ENCODE measurements around the gene CFAP73.

Gene CFAP73

DNA sequence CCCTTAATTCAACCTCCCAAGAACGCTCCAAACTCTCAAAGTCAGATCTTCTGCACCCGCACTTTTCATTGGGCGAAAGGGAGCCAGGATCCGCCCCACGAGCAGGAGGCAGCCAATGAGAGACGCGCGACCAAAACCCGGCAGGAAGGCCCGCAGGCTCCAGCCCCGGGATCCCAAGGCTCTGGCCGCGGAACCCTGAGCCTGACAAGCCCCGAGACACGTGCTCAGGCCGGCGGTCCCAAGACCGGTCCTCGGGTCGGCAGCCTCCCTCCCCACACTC, 35.3 kb downstream of the CFAP73 start:
- H3K4me2 ChIP-seq: peak overlapping the region; percentile 84
- peak overlapping the region; percentile 98 for H3K9ac ChIP-seq
- H3K4me3 ChIP-seq: peak overlapping the region; percentile 89
- peaks cover 46% of the 10 kb centered on the region for H3K4me1 ChIP-seq
- H3K9me3 ChIP-seq: no peaks in the 10 kb centered on the region
- H3K27ac ChIP-seq: peak overlapping the region; percentile 99
- H3K27me3 ChIP-seq: no peaks in the 10 kb centered on the region
- peaks cover 66% of the 10 kb centered on the region for H3K36me3 ChIP-seq
- TF ChIP-seq Cebpa-rat (IDR thresholded peaks at IDR 0.05): no peak
- peaks cover 76% of the 10 kb centered on the region for H4K20me1 ChIP-seq

GRCh38 chr12:113185180-113186032, 35.9 kb downstream of the CFAP73 start, which contains the start of the genes DDX54 and RITA1:
Gene DDX54, minus strand, starts transcription at chr12:113185478. Its CDS starts 27 bp downstream, at chr12:113185451.
Gene RITA1, plus strand, starts transcription at chr12:113185721. Its CDS starts 1,026 bp downstream, at chr12:113186747.
- Histone ChIP-seq H3K9me3 (no peaks in the 10 kb centered on the region), H4K20me1 (peaks cover 76% of the 10 kb centered on the region), H3K4me1 (peaks cover 46% of the 10 kb centered on the region), H3K27ac (peak within 1 kb of the TSS; percentile 99), H3K36me3 (peaks cover 66% of the 10 kb centered on the region), H3K4me2 (peak within 1 kb of the TSS; percentile 84), H3K27me3 (no peaks in the 10 kb centered on the region), H3K9ac (peak within 1 kb of the TSS; percentile 98), H3K4me3 (peak within 1 kb of the TSS; percentile 89)
- TF ChIP-seq Cebpa-rat (IDR thresholded peaks at IDR 0.05): no peak

DNA sequence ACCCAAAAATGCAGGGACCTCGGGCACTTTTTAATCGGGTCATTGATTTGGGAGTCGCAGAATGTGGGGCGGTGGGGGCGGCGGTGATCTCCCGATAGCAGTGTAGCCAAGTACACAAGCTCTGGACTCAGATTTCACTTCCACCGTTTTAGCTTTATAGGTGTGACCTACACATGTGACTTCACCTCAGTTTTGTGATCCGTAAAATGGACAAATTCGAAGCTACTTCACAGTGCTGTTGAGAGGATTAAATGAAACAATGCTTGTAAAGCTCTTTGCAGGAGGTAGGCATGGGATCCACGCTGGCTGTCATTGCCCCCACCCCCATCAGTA, 36.5 kb downstream of the CFAP73 start:
- no peak for TF ChIP-seq Cebpa-rat (IDR thresholded peaks at IDR 0.05)
- H4K20me1 ChIP-seq: peaks cover 76% of the 10 kb centered on the region

GRCh38 chr12:113186666-113187325, 37.3 kb downstream of the CFAP73 start:
- H3K27me3 ChIP-seq: no peaks in the 10 kb centered on the region
- H3K4me2 ChIP-seq: peak overlapping the region; percentile 84
- H3K9ac ChIP-seq: peak overlapping the region; percentile 98
- TF ChIP-seq Cebpa-rat (IDR thresholded peaks at IDR 0.05): no peak
- no peak overlapping the region for H3K27ac ChIP-seq
- H4K20me1 ChIP-seq: peaks cover 78% of the 10 kb centered on the region
- no peaks in the 10 kb centered on the region for H3K9me3 ChIP-seq
- H3K4me1 ChIP-seq: peaks cover 46% of the 10 kb centered on the region
- H3K36me3 ChIP-seq: peaks cover 67% of the 10 kb centered on the region
- peak overlapping the region; percentile 89 for H3K4me3 ChIP-seq

More for the DNA sequence above, 36.5 kb downstream of the CFAP73 start:
- Histone ChIP-seq H3K9me3 (no peaks in the 10 kb centered on the region), H3K4me3 (peak overlapping the region; percentile 89), H3K27ac (peak overlapping the region; percentile 99), H3K4me2 (peak overlapping the region; percentile 84), H3K36me3 (peaks cover 66% of the 10 kb centered on the region), H3K27me3 (no peaks in the 10 kb centered on the region), H3K4me1 (peaks cover 46% of the 10 kb centered on the region), H3K9ac (peak overlapping the region; percentile 98)

DNA sequence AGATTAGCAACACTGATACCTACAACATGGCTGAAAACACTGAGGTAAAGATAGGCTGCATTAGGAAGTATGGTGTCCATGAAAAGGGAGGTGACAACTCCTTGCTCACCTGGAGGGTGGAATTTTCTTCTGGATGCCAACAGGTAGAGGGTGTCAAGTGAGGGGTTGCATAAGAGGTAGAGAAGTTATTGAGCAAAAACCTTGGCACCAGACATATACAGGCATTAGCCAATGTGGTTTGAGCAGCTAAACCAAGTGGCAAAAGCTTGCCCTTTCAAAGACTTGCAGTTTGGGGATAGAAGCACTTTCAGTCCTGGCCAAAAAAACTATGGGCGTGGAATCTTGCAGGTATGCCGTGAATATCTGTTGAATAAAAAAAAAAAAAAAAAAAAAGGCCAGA, 39.8 kb downstream of the CFAP73 start:
- H3K9ac ChIP-seq: no peak overlapping the region
- no peak for TF ChIP-seq Cebpa-rat (IDR thresholded peaks at IDR 0.05)
- no peaks in the 10 kb centered on the region for H3K9me3 ChIP-seq
- peaks cover 36% of the 10 kb centered on the region for H3K4me1 ChIP-seq
- H3K4me2 ChIP-seq: no peak overlapping the region
- peaks cover 60% of the 10 kb centered on the region for H3K36me3 ChIP-seq
- no peak overlapping the region for H3K27ac ChIP-seq
- H4K20me1 ChIP-seq: peaks cover 67% of the 10 kb centered on the region
- no peaks in the 10 kb centered on the region for H3K27me3 ChIP-seq
- H3K4me3 ChIP-seq: no peak overlapping the region

GRCh38 chr12:113190761-113191160, 41.2 kb downstream of the CFAP73 start:
- no peak overlapping the region for H3K4me3 ChIP-seq
- no peak for TF ChIP-seq Cebpa-rat (IDR thresholded peaks at IDR 0.05)
- H3K4me2 ChIP-seq: no peak overlapping the region
- H3K27ac ChIP-seq: no peak overlapping the region
- H3K9me3 ChIP-seq: no peaks in the 10 kb centered on the region
- peaks cover 81% of the 10 kb centered on the region for H4K20me1 ChIP-seq
- H3K27me3 ChIP-seq: no peaks in the 10 kb centered on the region
- H3K36me3 ChIP-seq: peaks cover 60% of the 10 kb centered on the region
- H3K4me1 ChIP-seq: peaks cover 38% of the 10 kb centered on the region
- no peak overlapping the region for H3K9ac ChIP-seq

GRCh38 chr12:113191227-113191626, 41.7 kb downstream of the CFAP73 start:
- Histone ChIP-seq H3K27me3 (no peaks in the 10 kb centered on the region), H3K9ac (no peak overlapping the region), H3K27ac (no peak overlapping the region), H3K4me3 (no peak overlapping the region), H4K20me1 (peaks cover 80% of the 10 kb centered on the region), H3K9me3 (no peaks in the 10 kb centered on the region), H3K4me2 (no peak overlapping the region), H3K36me3 (peaks cover 60% of the 10 kb centered on the region), H3K4me1 (peaks cover 34% of the 10 kb centered on the region)
- no peak for TF ChIP-seq Cebpa-rat (IDR thresholded peaks at IDR 0.05)

DNA sequence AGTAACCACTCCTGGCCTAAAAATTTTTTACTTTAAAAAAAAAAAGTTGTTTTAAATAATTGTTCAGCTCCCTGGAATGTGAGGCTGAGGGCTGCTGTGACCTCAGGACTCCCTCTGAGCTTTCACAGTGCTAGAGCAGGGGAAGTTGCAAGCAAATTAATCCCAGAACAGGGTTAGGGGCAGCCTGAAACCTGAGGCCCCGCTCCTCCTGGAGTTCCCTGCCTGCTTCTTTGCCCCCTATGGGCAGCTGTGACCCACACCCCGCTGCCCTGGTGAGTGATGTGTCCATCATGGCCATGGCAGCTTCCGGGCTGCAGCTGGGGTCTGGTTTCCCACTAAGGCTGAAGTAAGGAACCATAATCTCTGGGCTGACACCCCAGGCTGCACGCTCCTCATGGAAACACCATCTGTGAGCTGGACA, 45.5 kb downstream of the CFAP73 start:
- H3K4me1 ChIP-seq: peaks cover 13% of the 10 kb centered on the region
- no peak overlapping the region for H3K27ac ChIP-seq
- H3K4me2 ChIP-seq: no peak overlapping the region
- TF ChIP-seq Cebpa-rat (IDR thresholded peaks at IDR 0.05): no peak
- H3K27me3 ChIP-seq: no peaks in the 10 kb centered on the region
- peaks cover 31% of the 10 kb centered on the region for H3K36me3 ChIP-seq
- H4K20me1 ChIP-seq: peaks cover 70% of the 10 kb centered on the region
- no peak overlapping the region for H3K4me3 ChIP-seq
- no peaks in the 10 kb centered on the region for H3K9me3 ChIP-seq
- no peak overlapping the region for H3K9ac ChIP-seq

GRCh38 chr12:113195598-113195997, 46.1 kb downstream of the CFAP73 start:
- Histone ChIP-seq H3K9me3 (no peaks in the 10 kb centered on the region), H3K36me3 (peaks cover 24% of the 10 kb centered on the region), H4K20me1 (peaks cover 64% of the 10 kb centered on the region), H3K4me3 (no peak overlapping the region), H3K9ac (no peak overlapping the region), H3K4me2 (no peak overlapping the region), H3K4me1 (peaks cover 13% of the 10 kb centered on the region), H3K27ac (no peak overlapping the region), H3K27me3 (no peaks in the 10 kb centered on the region)
- TF ChIP-seq Cebpa-rat (IDR thresholded peaks at IDR 0.05): no peak

DNA sequence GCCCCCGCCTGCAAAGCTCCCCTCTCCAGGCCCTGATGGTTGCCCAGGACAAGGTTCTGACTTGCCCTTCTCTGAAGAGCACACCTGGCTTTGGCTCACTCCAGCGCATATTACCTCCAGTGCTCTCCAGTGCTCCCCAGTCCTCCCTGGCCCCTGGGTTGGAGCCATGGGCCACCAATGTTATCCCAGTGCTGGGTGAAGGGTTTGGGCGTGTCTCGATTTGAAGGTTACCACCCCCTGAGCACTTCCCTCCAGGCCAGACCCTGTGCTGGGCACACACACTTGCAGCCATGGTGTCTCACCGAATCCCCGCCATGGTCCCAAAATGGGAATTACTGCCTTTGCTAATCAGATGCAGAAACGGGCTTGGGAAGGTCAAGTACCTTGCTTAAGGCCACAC, 47.1 kb downstream of the CFAP73 start:
- no peak for TF ChIP-seq Cebpa-rat (IDR thresholded peaks at IDR 0.05)
- H3K9ac ChIP-seq: no peak overlapping the region
- peaks cover 57% of the 10 kb centered on the region for H4K20me1 ChIP-seq
- no peak overlapping the region for H3K4me2 ChIP-seq
- peaks cover 6% of the 10 kb centered on the region for H3K27me3 ChIP-seq
- H3K9me3 ChIP-seq: no peaks in the 10 kb centered on the region
- H3K4me1 ChIP-seq: peaks cover 13% of the 10 kb centered on the region
- H3K4me3 ChIP-seq: no peak overlapping the region
- peaks cover 15% of the 10 kb centered on the region for H3K36me3 ChIP-seq
- H3K27ac ChIP-seq: no peak overlapping the region

All from BLaER1 (cell line).